DMS153 treated with DMSO at 0.1 percent for 48 hours (cell line): ENCODE measurements around the gene GRAP.

Source experiments
- DNase-seq: peaks from one replicate; lab custom pipeline; 2025; ENCODE audit not compliant: unreplicated experiment; lab: John Stamatoyannopoulos, UW

GRAP gene

DNA sequence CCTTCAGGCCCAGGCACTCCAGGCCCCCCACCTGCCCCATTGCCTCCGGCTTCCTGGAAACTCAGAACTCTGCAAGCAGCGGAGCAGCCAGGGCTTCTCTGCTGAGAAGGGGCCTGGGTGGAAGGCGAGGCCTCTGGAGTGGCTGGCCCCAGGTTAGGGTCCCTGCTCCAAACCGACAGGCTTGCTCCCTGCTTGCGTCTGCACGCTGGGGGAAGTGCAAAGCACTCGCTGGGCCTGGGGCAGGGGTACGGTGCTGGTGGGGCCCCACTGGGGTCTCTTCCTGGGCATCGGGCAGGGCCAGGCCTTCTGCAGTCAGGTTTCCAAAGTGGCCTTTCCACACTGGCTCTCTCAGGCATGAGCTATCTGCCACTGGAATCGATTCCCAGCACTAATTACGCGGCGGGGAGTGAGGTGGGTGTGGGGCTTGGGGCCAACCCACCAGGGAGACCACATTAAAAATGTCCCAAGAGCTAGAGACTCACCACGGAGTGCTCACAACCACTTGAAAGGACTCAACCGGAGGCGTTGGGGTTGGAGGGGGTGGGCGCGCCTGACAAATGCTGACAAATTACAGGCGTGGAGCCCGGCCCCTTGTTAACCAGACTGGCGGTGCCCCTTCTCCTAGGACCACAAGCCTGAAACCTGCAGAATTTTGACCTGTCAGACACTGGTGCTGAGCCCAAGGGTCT is 60.1 kb downstream of the GRAP start:
- no peak for DNase-seq

DNA sequence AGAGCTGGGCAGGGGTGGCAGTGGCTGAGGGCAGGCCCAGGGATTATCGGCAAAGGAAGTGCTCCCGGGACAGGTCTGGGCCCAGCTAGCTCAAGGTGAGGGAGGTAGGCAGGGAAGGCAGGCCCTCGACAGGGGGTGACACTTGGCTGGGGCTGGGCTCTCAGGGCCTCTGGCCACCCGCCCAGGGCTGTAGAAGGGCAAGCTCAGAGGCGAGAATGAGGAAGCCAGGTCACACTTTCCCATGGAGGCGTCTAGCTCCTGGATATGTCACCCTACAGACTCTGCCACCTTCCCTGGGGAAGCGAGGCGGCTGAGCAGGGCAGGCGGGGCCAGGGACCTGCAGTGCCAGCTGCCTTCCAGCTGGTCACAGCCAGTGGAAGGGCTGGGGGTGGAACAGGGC is 61.3 kb downstream of the GRAP start:
- DNase-seq: no peak

DNA sequence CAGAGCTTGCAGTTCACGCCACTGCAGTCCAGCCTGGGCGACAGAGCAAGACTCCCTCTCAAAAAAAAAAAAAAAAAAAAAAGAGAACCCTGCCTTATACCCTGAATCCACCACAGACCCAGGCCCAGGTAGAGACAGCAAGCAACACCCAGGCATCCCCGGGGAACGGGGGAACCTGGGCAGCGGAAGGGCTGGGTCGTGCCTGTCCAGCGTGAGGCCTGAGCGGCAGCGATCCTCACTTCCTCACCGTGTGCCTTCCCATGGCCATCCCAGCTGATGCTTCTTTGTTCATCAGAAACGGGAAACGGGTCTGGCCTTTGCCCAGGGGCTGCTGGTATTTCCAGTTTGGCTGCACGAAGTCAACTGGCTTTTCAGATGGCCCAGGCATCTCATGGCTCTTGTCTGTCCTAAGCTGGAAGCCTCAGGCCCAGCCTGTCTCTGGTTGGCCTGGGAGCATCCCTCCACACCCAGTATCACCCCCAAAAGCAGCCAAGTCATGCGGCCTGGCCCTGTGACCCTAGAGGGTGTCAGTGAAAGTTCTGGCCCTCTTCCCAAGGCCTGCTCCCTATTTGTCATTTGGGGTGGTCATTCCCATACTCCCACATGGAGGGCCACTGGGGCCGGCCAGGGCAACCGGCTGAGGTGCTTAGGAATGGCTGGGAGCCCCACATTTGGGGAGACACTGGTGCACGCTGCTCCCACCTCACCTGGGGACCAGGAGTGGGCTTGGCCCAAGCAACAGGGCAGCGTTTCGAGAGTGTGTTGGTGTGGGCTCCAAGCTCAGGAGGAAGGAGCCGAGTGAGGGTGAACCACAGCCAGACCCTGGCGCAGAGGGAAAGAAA is 62.3 kb downstream of the GRAP start:
- DNase-seq: no peak

DNA sequence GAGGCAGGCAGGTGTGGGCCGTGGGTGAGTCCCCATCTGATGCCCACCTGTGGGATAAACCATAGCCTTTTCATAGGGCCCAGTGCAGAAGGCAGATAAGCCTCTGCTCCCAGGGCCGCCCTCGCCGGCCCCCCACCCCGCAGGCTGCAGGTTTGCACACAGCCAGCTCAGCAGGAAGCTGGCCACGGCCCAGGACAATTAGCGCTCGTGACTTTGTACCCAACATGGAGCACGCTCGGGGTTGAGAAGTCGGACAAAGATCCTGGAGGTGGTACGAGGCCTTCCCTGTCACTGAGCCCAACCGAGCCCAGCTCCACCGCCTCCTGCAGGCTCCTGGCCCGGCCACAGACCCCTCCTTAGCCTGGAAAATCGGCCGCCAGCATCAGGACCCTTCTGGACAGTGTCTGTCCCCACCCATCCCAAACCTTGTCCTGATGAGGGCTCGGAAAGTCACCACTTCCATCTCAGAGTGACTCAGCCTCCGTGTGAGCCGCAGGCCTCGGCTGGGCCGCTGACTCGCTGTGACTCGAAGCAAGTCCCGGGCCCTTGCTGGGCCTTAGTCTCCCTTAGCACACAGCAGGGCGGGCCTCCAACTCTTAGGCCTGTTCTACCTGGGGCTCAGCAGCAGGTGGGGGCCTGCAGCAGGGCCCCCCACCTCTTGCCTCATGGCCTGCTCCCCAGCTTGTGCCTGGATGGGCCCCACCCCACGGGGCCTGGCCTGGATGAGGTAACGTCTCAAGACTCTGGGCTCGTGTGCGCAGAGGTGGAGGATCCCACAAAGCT is 64.9 kb downstream of the GRAP start:
- no peak for DNase-seq

DNA sequence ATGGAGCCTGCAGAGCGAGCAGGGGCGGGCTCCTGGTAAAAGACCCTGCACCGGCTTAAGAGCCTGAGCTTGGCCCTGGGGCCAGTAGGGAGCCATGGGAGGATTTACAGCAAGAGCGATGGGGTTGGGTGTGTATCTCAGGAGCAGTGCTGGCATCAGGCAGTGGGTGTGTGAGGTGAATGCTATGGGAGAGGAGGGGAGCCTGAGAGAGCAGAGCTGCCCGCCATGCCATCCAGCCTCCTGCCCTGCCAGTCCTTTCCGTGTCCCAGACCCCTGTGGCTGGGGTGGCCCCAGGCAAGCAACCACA is 65.5 kb downstream of the GRAP start:
- no peak for DNase-seq

DNA sequence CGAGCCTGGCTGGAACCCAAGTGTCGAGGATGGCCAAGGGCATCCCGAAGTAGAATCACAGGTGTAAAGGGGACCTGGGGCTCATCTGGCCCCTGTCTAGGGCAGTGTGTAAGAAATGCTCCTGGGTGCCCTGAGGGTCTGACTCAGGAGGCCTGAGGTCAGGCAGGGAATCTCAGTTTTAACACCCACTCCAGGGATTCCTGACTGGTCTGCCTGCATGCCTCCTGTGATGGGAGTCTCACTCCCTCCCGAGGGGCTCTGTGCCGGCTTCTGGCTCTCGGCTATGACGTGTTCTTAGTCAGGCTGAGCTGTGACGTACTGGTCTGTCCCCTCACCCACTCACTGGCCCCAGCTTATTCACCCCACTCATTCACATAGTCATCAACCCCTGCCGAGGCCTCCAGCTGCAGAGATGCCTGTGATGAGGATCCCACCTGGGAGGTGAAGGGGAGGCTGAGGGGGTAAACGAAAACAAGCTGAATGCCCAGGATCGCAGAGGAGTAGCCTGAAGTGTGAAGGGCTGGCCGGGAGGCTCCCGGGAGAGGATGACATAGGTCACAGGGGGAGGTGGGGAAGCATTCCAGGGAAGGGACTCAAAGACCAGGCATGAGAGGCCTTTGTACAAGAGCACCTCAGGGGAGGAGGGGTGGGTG is 65.9 kb downstream of the GRAP start:
- DNase-seq: no peak

DNA sequence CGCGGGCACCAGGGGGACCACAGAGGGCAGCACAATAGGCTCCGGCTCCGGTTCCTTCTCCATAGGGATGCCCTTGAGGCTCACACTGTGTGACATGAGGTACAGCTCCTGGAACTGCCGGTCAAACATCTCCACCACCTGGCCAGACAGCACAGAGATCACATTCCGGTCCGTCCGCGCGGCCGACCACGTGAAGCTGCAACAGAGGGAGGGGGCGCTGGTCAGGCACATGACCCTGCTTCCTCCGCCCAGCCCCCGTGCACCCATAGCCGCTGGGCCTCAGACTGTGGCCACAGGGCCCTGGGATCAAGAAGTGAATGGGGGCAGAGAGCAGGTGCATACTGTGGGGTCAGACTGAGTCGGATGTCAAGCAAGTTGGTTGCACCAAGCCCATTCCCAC is 68.1 kb downstream of the GRAP start:
- DNase-seq: no peak

DNA sequence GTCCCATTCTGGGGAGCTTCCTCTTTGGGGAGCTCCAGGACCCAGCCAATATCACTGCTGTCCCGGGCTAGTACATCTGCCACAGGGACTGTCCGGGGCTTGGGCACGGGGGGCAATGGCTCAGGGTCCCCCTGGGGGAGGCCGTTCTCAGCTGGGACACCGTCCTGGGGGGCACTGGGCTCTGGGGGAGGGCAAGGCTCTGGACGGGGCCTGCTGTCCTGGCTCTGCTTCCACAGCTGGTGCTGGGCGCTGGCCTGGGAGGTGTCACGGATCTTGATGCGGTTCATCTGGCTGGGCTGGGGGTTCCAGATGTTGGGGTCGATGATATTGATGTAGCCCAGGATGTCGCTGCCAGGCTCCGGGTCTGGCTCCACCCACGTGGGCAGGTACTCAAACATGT is 68.7 kb downstream of the GRAP start:
- DNase-seq: no peak

DNA sequence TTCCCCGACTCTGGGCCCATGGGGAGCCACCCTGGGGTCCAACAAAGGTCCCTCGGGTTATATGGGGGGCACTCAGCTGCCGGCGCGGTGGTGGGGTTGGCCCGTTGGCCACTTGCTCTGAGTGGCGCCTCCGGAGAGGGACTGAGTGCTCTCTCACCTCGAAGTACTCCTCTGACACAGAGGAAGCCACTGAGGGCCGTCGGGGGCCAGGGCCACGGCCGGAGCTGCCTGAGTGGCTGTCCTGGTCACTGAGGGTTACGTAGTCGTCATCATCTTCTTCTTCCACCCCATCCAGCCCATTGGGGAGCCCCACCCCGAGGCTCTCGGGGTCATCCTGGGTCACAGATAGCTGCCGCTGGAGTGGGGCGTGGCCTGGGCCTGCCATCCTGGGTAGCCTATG is 69.1 kb downstream of the GRAP start:
- no peak for DNase-seq

DNA sequence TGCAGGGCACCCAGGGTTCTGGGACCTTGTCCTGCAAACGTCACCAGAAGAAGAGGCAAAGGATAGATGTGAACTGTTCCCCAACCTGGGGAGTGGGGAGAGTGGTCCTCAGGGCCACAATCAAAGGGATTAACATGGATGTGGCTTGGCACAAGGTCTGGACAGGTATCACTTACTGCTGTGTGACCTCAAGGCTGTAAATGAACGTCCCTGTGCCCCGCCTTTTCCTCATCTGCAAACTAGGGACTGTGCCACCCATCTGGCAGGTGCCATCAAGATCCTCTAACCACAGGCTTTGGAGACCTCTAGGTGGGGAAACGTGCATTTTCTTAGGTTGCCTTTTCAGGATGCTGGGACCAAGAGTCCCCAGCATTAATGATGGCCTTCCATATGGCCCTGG is 69.7 kb downstream of the GRAP start:
- DNase-seq: no peak

DNA sequence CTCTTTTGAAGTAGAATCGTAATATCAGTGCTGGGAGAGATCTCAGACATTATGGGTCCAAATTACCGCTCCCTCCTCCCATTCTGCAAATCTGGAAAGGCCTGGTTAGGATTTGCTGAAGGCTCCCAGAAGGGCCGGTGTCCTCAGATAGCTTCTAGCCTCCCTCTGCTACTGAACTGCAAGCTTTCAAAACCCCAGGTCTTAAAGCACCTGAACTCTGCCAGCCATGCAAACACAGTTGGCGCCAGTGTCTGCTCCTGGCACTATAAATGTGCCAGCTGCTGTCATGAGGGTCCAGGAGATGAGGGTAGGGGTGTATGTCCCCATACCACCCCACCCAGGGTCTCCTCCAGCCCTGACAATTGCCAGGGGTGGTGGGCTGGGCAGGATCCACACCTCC is 70.6 kb downstream of the GRAP start:
- DNase-seq: no peak

DNA sequence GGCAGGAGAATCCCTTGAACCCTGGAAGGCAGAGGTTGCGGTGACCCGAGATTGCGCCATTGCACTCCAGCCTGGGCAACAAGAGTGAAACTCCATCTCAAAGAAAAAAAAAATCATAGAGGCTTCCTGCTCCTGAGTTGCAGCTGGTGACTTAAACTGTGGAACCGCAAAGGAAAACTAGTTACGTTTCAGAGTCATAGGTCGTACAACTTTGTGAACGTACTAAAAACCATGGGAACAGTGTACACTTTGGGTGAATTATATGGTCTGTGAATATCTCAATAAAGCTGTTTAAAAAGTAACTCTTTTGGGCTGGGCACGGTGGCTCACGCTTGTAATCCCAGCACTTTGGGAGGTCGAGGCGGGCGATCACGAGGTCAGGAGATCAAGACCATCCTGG is 71.2 kb downstream of the GRAP start:
- no peak for DNase-seq

DNA sequence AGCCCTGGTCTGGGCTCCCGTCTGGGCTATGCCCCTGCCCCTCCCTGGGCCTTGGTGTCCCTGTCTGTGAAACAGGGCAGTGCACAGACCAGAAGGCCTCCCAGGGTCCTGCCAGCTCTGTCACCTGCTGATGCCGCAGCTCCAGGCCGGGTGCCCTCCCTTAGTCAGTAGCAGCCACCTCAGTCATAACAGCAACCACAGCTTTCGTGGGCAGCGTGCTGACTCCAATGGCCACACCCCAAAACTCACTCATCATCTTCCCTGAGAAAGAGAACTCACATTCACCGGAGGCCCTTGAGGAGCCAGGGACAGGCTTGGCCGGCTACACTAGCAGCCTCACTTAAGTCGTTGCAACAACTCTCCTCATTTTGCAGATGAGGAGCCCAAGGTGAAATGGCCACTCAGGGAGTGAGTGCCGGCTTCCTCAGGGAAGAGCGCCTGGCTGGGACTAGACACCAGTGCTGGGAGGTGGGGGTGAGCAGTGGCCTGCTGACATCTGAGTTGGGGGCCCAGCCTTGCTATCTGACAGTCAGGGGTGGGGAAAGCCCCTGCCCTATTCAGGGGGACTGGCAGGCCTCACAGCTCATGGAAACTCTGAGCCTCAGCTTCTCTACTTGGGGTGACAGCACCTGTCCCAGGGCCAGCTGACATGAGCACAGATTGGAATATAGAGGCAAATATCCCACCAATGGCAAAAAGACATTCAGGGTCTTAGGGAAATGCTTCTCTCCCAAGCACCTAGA is 72.2 kb downstream of the GRAP start:
- DNase-seq: no peak

DNA sequence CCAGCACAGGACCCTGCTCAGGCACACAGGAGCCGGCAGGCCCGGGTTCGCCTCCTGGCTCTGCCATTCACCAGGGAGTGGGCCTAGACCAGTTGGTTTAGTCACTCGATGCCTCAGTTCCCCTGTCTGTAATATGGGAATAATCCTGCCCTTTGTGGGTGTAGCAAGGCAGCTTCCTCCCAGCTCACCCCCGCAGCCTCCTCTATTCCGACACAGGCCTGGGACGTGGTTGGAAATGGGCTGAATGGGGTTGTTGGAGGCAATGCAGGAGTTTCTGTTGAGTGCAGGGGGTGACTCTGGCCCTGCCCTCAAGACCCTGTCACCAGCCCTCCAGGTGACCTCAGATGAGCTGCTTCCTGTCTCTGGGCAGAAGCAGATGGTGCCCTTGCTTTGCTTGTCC is 75.0 kb downstream of the GRAP start:
- DNase-seq: no peak
